Measurements from ENCODE around the gene PITPNM1.
"Not testable (repeated sequence)": the region's sequence is repeated elsewhere in the genome, so short reads cannot be mapped to it uniquely, and the experiment has no call there.

GRCh38 chr11:67548112-67548511 is 42.9 kb upstream of the PITPNM1 start:
- TF ChIP-seq CTCF (IDR thresholded peaks at IDR 0.05; ENCODE audit: insufficient read depth, low read length); SPI1 (IDR thresholded peaks at IDR 0.05; ENCODE audit: borderline replicate concordance, low read depth); REST (IDR thresholded peaks at IDR 0.05; ENCODE audit: insufficient replicate concordance, low read depth): not testable (repeated sequence)

Data from HL-60 (cell line).